Uterus (tissue), 2 donors: Measurements from ENCODE around the gene ELAVL3.

Experiments
- POLR2A ChIP-seq, 2 donors: fragments of 450-650 bp; IDR thresholded peaks; one replicate each; pipeline ENCODE4 v1.6.1; 2016; ENCODE audit warnings: antibody characterized with exemption in 2 of 2, mild to moderate bottlenecking in 1 of 2, moderate library complexity in 1 of 2
- TF ChIP-seq, protein P1 (sequence below), 4 experiments: fragments of 200-600 bp in 2 of 4; fragments of 450-650 bp in 2 of 4; sonication (generic) in 2 of 4; IDR thresholded peaks; one replicate each; pipeline ENCODE4 v1.5.1; 2016 to 2019; ENCODE audit warnings: antibody characterized with exemption in 4 of 4, mild to moderate bottlenecking in 2 of 4, moderate library complexity in 1 of 4

DNA sequence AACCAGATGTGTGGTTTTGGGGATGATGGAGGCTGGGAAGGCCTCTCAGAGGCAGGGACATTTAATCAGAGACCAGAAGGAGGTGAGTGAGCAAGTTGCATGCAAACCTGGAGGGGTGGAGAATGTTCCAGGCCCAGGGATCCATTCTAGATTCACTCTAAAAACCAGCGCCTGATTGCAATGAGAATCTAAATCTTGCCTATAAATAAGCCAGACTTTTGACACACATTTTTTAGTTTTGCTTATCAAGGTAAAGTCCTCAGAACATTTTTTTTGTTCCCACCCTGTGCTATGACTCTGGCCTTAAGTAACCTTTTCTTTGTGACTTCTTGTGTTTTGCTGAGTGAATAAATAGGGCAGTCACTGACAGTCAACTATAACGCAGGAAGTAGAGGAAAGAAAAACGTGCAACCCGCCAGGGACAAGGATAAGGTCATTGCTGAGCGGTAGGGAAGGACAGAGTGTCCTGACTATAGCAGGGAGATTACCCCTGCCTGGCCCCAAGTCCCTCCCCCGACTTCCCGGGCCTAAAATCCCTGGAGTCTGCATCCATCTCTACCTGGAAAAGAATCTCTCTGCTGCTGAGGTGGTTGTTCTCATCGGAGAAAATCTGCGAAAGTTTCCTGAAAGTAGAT, 76.1 kb downstream of the ELAVL3 start:
- TF ChIP-seq, protein P1, sequence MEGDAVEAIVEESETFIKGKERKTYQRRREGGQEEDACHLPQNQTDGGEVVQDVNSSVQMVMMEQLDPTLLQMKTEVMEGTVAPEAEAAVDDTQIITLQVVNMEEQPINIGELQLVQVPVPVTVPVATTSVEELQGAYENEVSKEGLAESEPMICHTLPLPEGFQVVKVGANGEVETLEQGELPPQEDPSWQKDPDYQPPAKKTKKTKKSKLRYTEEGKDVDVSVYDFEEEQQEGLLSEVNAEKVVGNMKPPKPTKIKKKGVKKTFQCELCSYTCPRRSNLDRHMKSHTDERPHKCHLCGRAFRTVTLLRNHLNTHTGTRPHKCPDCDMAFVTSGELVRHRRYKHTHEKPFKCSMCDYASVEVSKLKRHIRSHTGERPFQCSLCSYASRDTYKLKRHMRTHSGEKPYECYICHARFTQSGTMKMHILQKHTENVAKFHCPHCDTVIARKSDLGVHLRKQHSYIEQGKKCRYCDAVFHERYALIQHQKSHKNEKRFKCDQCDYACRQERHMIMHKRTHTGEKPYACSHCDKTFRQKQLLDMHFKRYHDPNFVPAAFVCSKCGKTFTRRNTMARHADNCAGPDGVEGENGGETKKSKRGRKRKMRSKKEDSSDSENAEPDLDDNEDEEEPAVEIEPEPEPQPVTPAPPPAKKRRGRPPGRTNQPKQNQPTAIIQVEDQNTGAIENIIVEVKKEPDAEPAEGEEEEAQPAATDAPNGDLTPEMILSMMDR (IDR thresholded peaks at IDR 0.05): no peak
- no peak for TF ChIP-seq POLR2A (IDR thresholded peaks at IDR 0.05)
